HS-5 (cell line): ENCODE results near the gene CACNG4.

ENCODE experiments used
- DNase-seq: peaks from one replicate; pipeline ENCODE4 v3.0.0-alpha.2; 2012; ENCODE audit warnings: low read depth

CACNG4 gene

DNA sequence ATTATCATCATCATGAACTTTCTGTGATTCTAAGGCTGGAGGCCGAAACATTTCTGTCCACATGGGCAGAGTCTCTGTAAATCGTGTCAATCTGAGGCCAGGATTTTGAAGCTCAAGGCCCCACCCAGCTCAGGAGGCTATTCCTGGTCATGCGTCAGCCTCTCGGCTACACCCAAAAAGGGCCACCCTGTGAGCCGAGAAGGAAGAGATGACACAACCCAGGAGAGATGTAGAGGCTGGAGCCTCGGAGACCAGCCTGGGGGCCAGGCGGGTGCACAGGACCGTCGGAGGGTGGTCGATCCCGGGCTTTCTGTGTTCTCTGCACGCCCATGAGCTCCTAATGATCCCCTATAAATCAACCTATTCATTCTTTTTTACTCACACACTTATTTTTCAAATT lies 78.8 kb downstream of the CACNG4 start:
- no peak for DNase-seq

DNA sequence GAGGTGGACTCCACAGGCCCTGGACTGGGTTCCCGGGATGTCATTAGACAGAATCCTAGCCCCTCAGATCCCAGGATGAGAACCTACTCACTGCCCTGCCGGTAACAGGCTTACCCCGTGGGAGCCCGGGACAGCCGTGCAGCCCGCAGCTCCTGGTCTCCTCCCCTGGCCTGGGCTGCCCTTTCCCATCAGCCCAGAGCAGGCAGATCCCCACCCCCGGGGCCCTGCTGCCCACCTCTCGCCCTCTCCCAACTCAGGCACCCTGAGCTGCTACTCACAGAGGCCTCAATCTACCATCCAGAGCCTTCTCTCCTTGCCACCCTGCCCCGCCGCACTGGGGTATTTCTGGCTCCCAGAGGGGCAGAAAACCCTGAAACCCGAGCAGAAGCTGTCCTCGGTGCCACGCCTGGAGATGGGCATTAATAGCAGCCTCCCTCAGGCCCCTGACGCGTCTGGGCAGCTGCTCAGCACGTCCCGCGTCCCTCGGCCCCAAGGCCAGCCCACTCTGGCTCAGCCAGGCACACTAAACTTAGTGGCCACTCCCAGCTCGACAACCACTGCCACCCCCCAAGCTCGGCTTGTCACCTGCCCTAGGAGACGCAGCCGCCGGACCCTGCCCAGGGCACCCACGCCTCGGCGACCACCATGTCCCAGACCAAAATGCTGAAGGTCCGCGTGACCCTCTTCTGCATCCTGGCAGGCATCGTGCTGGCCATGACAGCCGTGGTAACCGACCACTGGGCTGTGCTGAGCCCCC lies 79.7 kb downstream of the CACNG4 start, which contains the start of gene CACNG1:
Gene CACNG1, plus strand, starts transcription at position 539 of the 757 bp plus-strand sequence. Its CDS starts 107 bp downstream, at position 646.
- DNase-seq: no peak

DNA sequence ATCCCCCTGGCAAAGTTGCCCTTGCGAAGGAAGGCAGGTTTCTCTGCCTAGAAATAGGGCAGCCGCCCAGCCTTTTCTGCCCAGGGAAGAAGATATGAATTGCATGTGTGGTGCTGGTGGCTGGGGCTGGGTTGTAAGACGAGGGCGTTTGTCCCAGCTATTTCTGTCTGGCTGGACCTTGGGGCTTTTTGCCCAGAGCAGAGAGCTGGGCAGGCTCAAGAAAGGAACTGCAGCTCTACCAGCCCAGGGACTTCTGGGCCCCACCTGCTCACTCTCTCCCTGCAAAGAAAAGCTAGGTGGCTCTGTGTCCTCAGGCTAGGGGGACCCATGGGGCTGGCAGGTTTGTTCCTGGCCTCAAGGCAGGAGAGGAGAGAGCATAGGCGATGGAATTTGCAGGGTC lies 80.4 kb downstream of the CACNG4 start:
- DNase-seq: no peak

DNA sequence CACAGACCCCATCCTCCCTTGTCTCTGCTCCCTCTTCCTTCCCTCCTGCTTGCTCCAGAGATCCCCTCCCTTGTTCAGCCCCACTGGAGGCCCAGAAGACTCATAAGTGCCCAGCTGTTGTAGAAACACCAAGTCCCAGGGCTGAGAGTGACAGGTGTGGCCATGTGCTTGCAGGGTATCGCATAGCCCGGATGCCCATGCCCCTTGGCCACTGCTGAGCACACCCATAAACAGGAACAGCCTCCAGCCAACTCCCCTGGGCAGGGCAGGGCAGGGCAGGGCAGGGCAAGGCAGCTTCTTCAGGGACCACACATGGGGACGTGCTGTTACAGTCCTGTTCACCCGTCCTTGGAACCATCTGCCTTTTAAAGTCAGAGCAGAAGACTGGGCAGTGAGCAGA lies 81.9 kb downstream of the CACNG4 start:
- no peak for DNase-seq

DNA sequence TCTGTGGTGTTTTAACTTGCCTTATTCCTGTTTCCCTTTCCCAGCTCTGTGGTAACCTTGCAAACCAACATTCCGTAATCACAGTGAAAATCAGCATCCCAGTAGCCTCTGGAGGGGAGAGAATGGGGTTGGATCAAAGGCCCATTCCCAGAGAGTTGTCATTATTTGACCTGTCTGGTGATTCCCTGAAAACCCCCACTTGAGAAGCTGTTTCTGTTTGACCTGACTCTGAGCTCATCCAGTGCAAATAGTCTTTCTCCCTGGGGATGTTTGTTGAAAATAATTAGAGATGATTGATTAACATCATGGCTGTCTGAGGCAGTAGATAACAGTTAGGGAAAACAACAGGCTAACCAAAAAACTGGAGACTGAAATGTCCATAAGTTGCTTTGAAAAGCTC lies 82.9 kb downstream of the CACNG4 start:
- DNase-seq: no peak

DNA sequence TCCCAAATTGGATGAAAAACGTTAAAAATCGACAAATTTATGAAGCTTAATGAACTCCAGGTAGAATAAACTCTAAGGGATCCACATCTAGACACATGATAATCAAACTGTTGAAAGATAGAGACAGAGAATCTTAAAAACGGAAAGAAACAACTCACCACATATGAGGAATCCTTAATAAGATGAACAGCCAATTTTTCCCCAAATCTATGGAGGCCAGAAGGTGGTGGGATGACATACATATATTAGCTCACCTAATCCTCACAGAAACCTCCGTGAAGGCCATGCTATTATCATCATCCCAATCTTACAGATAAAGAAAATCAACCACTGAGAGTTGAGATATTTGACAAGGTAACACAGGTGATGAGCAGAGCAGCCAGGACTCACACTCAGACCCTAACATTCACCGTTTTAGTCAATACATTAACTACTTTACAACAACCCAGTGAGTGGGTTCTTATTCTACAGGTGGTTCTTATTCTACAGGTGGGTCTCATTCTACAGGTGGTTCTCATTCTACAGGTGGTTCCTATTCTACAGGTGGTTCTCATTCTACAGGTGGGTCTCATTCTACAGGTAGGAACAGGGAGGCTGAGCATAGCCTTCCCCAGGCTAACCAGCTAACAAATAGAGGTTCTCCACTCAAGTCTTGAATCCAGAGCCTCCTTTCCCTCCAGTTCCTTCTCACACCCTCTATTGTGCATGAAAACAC lies 84.7 kb downstream of the CACNG4 start:
- DNase-seq: no peak

DNA sequence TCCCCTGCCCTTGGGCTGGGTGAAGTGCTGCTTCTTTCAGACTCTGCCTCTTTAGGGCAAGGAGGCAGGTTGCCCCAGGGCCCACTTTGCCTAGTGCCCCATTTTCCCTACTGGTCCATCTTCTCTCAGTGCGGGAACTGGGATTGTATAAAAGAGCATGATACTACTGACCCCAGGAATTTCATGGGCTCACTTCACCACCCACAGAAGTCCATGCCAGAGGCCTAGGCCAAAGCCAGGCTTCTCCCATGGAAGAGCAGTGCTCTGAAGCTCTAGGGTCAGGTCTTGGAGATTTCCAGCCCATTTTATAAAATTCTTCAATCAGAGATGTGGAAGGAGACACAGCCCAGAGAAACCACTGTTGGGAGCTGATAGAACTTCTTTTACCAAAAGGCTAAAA lies 85.6 kb downstream of the CACNG4 start:
- no peak for DNase-seq

DNA sequence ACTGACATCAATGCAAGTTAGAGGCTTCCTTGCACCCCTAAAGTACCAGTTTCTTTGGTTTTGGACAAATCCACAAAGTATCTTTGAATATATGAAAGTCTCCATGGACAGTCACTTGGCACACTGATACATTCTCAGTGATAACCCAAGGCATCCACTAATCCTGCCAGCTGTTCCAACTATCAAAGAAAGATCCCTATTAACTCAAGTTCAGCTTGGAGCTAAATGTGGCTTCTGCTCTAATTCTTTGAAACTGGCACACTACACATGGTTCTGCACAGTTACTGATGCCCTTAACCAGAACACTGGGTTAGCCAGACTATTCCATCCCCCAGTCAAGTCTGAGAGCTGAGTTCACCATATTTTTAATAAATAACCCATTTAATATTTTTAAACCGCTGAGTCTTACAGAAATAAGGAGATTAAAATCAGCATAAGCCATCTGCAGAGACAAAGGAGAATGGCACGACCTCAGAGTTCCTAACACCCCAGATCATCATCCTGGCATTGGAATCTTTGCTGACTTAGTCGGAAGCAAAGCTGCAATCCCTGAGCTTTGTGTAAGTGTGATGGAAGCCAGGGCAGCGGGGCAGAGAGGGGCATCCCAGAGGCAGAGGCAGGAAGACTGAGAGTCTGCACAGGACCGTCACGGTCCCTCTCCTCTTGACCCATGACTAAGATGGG lies 86.1 kb downstream of the CACNG4 start:
- no peak for DNase-seq

DNA sequence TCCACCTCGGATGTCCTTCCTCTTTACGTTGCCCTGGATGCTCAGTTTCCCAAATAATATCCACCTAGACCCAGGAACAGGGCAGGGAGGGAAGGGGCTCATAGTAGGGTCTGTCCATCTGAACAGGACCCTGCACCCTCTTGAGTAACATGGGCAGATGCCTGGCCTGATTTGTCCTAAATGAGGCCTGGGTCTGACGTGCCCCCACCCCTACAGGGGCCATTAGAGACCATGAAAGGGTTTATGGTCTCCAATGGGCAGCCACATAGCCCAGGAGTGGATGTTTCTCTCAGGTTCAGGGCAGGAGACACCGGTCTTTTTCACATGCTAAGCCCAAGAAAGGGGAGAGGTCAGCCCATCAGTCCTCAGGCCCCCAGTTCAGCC lies 86.6 kb downstream of the CACNG4 start:
- no peak for DNase-seq

DNA sequence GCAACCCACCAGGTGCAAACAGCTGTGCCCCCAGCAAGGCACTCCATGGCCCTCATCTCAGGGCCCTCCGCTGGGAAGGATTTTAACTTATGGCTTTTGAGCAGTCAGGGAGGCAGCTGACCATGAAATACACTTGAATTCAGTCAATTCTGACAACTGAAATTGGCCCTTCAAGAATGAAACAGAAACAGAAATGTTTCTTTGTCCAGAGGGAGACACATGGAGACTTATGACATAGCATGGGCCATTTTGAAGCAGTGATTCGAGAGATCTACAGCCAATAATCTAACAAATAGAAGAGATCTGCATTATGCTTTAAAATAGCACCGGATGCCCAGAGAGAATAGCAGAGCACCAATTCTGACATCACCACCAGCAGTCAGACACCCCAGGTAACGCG lies 87.3 kb downstream of the CACNG4 start:
- DNase-seq: no peak

DNA sequence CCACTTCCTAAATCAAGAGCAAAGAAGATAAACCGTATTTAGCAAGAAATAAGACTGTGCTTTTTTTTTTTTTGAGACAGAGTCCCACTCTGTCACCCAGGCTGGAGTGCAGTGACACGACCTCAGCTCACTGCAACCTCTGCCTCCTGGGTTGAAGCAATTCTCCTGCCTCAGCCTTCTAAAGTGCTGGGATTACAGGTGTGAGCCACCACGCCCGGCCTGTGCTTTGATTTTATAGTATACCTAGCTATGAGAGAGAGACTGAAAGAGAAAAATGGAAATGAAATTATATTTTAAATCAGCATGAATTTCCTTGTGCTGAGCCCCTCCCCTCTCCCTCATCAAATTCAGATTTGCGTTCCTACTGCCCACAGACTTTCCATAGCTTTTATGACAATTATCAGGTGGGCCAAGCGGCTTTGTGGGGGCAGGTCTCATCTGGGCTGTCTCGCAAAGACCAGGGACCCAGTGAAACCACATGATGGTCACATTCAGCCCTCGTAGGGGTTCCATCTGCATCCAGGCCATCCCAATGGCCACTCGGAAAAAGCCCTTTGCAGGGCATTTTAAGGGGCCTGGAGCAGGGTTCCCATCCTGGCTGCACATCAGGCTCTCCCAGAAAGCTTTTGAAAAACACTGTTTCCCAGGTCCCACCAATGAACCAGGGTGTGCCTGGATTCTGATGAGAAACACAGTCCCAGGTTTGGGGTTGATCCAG lies 88.4 kb downstream of the CACNG4 start:
- DNase-seq: no peak

DNA sequence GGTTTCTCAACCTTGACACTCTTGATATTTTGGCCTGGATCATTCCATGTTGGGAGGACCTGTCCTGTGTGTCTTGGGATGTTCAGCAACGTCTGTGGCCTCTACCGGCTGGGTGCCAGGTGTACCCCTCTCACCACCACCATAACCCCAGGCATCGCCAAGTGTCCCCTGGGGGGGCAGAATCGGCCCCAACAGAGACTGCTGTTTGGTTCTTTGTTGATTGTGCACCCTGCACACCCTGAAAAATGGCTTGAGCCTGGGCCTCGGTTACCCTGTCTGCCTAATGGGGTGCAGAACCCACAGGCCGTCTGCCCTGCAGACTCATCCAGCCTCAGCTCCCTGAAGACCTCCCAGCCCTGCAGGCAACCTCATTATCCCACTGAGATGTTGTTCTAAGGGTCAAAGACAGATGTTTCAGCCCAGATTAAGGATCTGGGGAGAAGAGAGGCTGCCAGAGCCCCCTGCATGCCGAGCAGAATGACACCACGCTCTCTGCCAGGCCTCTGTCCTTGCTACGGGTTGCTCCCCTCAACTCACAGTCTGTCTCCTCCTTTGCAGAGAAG lies 89.0 kb downstream of the CACNG4 start:
- no peak for DNase-seq

DNA sequence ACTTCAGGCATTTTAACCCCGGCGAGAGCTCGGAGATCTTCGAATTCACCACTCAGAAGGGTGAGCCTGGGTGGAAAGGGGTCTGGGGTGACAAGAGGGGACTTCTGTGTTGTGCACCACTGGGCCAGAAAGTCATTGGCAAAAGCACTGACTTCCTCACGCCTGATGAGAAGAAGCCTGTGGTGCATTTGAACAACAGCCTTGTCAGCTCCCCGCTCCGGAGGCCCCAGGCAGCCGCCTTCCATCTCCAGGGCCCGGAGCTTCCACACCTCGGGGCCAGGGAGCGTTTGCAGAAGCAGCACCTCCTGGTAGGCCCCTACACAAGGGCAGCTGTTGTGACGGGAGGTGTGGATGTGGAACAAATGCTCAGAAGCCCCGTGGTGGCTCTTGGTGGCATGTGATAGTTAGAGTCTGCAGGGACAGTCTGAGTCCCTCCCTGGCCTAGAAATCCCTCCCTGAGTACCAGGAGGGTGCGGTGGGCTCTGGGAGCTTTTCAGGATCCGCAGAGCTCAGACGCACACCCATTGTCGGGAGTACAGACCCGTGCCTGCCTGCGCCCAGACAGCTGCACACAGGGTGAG lies 89.6 kb downstream of the CACNG4 start:
- DNase-seq: no peak

DNA sequence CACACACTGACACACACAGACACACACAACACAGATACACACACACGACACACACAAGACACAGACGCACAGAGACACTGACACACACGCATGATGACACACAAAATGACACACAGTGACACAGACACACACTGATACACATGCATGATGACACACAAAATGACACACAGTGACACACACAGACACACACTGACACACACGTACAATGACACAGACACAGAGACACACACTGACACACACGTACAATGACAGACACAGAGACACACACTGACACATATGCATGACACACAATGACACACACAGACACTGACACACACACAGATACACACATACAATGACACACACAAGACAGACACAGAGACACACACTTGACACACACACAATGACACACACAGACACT lies 90.1 kb downstream of the CACNG4 start:
- no peak for DNase-seq

DNA sequence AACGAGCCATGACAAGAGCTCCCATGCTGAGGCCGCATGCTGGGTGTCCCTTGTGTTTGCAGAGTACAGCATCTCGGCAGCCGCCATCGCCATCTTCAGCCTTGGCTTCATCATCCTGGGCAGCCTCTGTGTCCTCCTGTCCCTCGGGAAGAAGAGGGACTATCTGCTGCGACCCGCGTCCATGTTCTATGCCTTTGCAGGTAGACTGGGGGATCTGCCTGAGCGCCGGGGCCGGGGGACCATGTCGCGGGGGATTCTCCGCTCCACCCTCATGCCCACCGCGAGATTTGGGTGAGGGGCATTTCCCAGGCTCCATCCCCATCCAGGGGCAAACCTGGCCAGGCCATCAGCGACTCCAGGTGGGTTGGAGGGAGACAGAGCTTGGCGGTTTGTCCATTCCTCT lies 90.5 kb downstream of the CACNG4 start:
- no peak for DNase-seq

DNA sequence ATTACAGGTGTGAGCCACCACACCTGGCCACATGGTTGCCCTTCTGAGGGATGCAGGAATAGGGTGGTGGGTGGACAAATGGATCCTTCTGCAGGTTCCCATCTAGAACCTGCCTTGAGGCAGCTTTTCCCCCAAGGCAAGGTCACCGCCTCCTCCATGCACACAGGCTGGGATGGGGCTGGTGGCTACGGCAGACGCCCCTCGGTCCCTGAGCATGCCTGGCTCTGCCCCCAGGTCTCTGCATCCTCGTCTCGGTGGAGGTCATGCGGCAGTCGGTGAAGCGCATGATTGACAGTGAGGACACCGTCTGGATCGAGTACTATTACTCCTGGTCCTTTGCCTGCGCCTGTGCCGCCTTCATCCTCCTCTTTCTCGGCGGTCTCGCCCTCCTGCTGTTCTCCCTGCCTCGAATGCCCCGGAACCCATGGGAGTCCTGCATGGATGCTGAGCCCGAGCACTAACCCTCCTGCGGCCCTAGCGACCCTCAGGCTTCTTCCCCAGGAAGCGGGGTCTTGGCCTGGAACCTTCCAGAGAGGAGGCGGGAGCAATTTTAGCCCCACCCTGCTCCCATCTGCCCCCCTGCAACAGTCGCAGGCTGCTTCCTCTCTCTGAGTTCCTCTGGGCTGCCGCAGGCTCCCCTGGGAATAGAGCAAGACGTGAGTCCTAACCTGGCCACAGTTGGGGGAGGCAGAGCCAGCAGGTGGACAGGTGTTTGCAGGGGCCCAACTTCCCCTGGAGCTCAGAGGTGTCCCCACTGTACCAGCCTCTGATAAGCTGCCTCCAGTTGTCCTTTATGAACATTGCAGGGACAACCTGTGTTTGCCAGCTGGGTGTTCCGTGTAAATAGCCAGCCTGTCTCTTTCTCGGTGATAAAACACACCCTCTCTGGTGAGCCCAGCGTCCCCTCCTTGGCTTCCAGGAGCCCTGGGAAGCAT lies 91.6 kb downstream of the CACNG4 start:
- no peak for DNase-seq

DNA sequence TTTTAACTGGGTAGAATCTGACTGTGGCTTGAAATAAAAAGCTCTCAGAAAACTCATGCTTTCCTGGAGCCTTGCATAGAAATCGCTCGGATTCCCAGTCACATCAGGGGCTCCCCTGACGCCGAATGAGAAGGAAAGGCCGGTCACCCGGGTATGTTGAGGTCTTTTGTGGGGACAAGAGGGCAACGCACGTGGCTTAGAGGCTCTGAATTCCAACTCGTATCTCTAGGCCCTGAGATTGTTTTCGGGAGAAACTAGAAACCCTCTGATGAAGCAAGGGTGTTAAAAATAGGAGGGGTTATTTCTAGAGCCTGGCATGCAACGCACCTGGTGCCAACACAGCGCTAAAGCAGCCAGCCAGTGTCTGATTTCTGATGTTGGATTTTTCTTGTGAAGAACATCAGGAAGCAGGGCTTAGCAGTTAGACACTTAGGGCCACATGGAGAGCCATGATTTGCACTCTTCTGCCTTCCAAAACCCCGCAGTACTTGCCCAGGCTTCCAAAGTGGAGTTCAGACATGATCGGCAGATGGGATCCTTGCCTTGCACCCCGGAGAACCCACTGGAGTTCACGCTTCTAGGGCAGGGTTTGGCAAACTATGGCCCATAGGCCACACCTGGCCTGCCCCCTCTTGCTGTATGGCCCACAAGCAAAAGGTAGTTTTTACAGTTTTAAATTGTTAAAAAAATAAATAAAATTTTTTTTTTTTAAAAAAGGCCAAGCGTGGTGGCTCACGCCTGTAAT lies 92.4 kb downstream of the CACNG4 start:
- no peak for DNase-seq

DNA sequence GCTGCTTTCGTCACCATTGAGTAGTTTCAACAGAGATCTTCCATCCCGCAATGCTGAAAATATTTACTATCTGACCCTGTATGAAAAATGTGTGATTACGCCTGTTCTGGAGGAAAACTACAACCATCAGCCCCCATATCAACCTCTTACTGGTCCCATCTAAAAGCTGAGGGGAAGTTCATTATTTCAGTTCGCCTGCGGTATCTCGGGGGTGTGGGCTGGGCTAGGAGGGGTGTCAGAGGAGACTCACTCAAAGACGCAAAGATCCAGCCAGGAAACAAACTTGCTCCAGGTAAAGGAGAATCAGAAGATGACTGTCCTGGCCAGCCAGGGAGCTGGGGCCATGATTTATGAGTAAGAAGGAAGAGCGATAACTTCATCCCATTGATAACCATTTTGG lies 93.5 kb downstream of the CACNG4 start:
- no peak for DNase-seq

DNA sequence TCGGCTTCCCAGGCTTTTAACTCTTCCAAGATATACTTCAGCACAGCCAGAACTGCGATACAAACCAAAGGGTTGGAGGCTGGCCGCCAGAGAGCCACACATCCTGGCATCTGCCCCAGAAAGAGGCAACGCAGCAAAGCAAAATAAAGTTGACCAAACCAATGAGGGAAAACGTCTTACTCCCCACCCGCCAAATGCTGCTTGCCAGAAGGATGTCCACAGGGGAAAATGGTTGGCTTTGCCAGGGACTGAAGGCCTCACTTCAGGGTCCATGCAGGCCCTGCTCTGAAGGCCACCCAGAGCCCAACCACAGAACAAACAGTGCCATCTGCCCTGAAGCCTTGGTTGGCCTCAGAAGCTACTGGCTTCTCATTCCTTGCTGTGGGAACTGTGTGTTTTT lies 94.9 kb downstream of the CACNG4 start:
- DNase-seq: no peak

DNA sequence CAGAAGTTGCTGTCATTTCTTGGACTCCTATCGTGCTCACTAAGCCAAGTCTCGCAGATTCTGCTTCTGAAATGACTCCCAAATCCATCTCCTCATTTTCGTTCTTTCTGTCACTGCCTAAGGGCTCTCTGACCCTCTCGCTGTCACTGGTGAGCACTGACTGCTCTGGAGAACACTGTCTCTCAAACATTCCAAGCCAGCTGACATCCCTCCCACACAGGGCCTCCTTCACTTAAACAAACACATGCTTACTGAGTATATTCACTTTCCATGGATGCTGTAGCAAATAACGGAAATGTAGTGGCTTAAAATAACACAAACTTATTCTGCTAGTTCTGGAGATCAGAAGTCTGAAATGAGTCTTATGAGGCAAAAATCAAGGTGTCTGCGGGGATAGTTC lies 98.6 kb downstream of the CACNG4 start:
- DNase-seq: no peak
